ENCODE results near the gene PAX5.

The PAX5 gene

GRCh38 chr9:37040508-37041127 is 6.5 kb upstream of the PAX5 start:
- POLR2A ChIA-PET, result no interaction called here
- no peaks in the 10 kb centered on the region for H3K36me3 ChIP-seq (ENCODE audit: control insufficient read depth in 2 of 2, insufficient read depth in 1 of 2, low read length in 2 of 2)
- H3K4me3 ChIP-seq (ENCODE audit: low read depth, low read length), result no peak overlapping the region
- no peaks in the 10 kb centered on the region for H3K4me1 ChIP-seq (ENCODE audit: control insufficient read depth, insufficient read depth, low read length)
- TF ChIP-seq ZBTB17 (tag by site-specific recombination; IDR thresholded peaks at IDR 0.05) (no peak), GLIS1 (tag by site-specific recombination; IDR thresholded peaks at IDR 0.05) (no peak), ZNF544 (tag by site-specific recombination; IDR thresholded peaks at IDR 0.05) (no peak), ZNF19 (tag by site-specific recombination; IDR thresholded peaks at IDR 0.05; ENCODE audit: low read depth) (no peak), GLI4 (tag by site-specific recombination; IDR thresholded peaks at IDR 0.05) (no peak), ZNF830 (tag by site-specific recombination; IDR thresholded peaks at IDR 0.05; ENCODE audit: low read depth) (no peak), TRIM28 (IDR thresholded peaks at IDR 0.05; ENCODE audit: borderline replicate concordance, low read length) (no peak), ZNF521 (tag by site-specific recombination; IDR thresholded peaks at IDR 0.05) (no peak), ZFP3 (tag by site-specific recombination; IDR thresholded peaks at IDR 0.05; ENCODE audit: low read depth) (no peak), EGR2 (tag by site-specific recombination; IDR thresholded peaks at IDR 0.05; ENCODE audit: low read depth) (no peak), OVOL3 (tag by site-specific recombination; IDR thresholded peaks at IDR 0.05) (no peak), ZNF747 (tag by site-specific recombination; IDR thresholded peaks at IDR 0.05) (no peak), SCRT2 (tag by site-specific recombination; IDR thresholded peaks at IDR 0.05) (no peak), YY1 (tag by site-specific recombination; IDR thresholded peaks at IDR 0.05) (no peak), ZNF548 (tag by site-specific recombination; IDR thresholded peaks at IDR 0.05) (no peak), ZNF433 (tag by site-specific recombination; IDR thresholded peaks at IDR 0.05; ENCODE audit: low read depth) (no peak)
- CTCF ChIA-PET, result interaction anchor here (1.6 kb wide), 1 partner anchor 44 kb away, joined by 8 read pairs; no protein-coding TSS in a partner anchor
- no peaks in the 10 kb centered on the region for H3K9me3 ChIP-seq (ENCODE audit: control insufficient read depth, insufficient read depth, low read depth, low read length)
- H3K27ac ChIP-seq (ENCODE audit: extremely low read depth, low read depth, low read length), result no peak overlapping the region

DNA sequence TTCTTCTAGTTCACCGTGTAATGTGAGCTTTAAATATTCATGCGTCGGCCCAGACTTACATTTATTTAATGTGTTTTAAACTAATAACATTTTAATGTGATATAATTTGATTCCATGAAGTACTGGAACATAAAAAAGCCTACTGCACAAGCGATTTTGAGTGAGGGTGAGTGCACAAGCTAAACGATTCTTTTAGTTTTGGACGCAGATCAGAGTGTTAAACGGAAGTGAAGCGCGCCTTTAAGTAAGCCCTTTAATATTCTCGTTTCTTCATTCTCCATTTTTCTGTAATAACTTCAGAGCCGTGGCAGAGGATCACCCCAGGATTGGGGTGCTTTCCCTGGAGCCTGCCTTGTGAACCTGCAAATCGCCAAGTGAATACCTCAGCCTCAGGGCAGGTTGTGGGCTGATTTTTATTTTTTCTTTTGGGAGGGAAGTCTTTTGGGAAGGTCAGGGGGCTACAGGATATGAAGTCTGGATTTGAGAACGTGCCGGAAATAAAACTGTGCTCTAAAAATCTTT is 4.9 kb upstream of the PAX5 start:
- ChIA-PET POLR2A (interaction anchor here (0.6 kb wide), 1 partner anchor 356 kb away, joined by 3 read pairs; no protein-coding TSS in a partner anchor), CTCF (interaction anchor here (0.6 kb wide), 1 partner anchor 872 kb away, joined by 4 read pairs; no protein-coding TSS in a partner anchor)
- H3K27ac ChIP-seq (ENCODE audit: extremely low read depth, low read depth, low read length), result no peak overlapping the region
- H3K4me1 ChIP-seq (ENCODE audit: control insufficient read depth, insufficient read depth, low read length), result no peaks in the 10 kb centered on the region
- no peaks in the 10 kb centered on the region for H3K36me3 ChIP-seq (ENCODE audit: control insufficient read depth in 2 of 2, insufficient read depth in 1 of 2, low read length in 2 of 2)
- TF ChIP-seq ZNF555 (tag by site-specific recombination; conservative IDR thresholded peaks at IDR 0.05) (no peak), ZNF560 (tag by site-specific recombination; IDR thresholded peaks at IDR 0.05; ENCODE audit: borderline replicate concordance) (no peak), ZSCAN16 (tag by site-specific recombination; IDR thresholded peaks at IDR 0.05) (no peak), KLF17 (tag by site-specific recombination; IDR thresholded peaks at IDR 0.05) (no peak), ZNF280C (tag by site-specific recombination; IDR thresholded peaks at IDR 0.05) (no peak), SP7 (tag by site-specific recombination; IDR thresholded peaks at IDR 0.05) (no peak), ZNF660 (tag by site-specific recombination; IDR thresholded peaks at IDR 0.05) (no peak), ZNF843 (tag by site-specific recombination; IDR thresholded peaks at IDR 0.05) (no peak), ZSCAN30 (tag by site-specific recombination; IDR thresholded peaks at IDR 0.05) (no peak)
- TF ChIP-seq, protein P1, sequence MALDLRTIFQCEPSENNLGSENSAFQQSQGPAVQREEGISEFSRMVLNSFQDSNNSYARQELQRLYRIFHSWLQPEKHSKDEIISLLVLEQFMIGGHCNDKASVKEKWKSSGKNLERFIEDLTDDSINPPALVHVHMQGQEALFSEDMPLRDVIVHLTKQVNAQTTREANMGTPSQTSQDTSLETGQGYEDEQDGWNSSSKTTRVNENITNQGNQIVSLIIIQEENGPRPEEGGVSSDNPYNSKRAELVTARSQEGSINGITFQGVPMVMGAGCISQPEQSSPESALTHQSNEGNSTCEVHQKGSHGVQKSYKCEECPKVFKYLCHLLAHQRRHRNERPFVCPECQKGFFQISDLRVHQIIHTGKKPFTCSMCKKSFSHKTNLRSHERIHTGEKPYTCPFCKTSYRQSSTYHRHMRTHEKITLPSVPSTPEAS (tag by site-specific recombination; IDR thresholded peaks at IDR 0.05), result no peak
- no peak overlapping the region for H3K4me3 ChIP-seq (ENCODE audit: low read depth, low read length)
- no peaks in the 10 kb centered on the region for H3K9me3 ChIP-seq (ENCODE audit: control insufficient read depth, insufficient read depth, low read depth, low read length)

Measured in HEK293 (cell line).